T-cell (primary cell): ENCODE data around the gene GBGT1. TPM values are rescaled to one million over a fixed set of nuclear protein-coding genes. Genes with fewer than 3 reads are reported as not detected.

ENCODE experiments used
- ATAC-seq, 4 experiments: fragments of 200-7000 bp in 3 of 4; fragments of 150-1000 bp in 1 of 4; cut with Tn5 transposase; replicated peaks in 1 of 4; 1 replicate in 3 of 4; 2 replicates in 1 of 4; pipeline ENCODE4 v1.10.0; 2021; ENCODE audit warnings: moderate library complexity in 3 of 4, mild to moderate bottlenecking in 2 of 4, moderate number of reproducible peaks in 1 of 4
- CTCF ChIA-PET, 2 donors: fragments of 300-600 bp; sonication (Branson Sonifier 250); formaldehyde crosslinking; loops; one replicate each; lab custom pipeline; 2022; ENCODE audit warnings: antibody characterized with exemption in 2 of 2; lab: Charles Lee
- POLR2A ChIA-PET, 2 donors: fragments of 300-600 bp; sonication (Branson Sonifier 250); formaldehyde crosslinking; loops; one replicate each; lab custom pipeline; 2022; ENCODE audit warnings: antibody characterized with exemption in 2 of 2; lab: Charles Lee
- DNase-seq, 35 experiments: peaks; one replicate each; pipeline versions ENCODE4 v3.0.0 to v3.0.0-alpha.2; 2013 to 2023
- H3K27ac ChIP-seq: one replicate; pipeline ENCODE4 v1.5.1; 2013; ENCODE audit warnings: low read length
- H3K27me3 ChIP-seq, 2 experiments: replicated peaks in 1 of 2; 1 replicate in 1 of 2; 2 replicates in 1 of 2; pipeline versions ENCODE4 v1.6.1 to v1.7.0; 2013; ENCODE audit warnings: low read length in 1 of 2, mixed read lengths in 1 of 2; ENCODE audit not compliant: control insufficient read depth in 2 of 2, insufficient read depth in 2 of 2; ENCODE audit errors: extremely low read depth in 1 of 2
- H3K36me3 ChIP-seq, 2 donors: 1 replicate in 1 of 2; 2 replicates in 1 of 2; pipeline versions ENCODE4 v1.6.1 to v1.7.0; 2013; ENCODE audit warnings: low read length in 1 of 2; ENCODE audit not compliant: control insufficient read depth in 2 of 2, insufficient read depth in 1 of 2; ENCODE audit errors: extremely low read depth in 1 of 2
- H3K4me1 ChIP-seq, 2 experiments: 1 replicate in 1 of 2; 2 replicates in 1 of 2; pipeline versions ENCODE4 v1.6.1 to v1.7.0; 2013; ENCODE audit warnings: low read length in 2 of 2, mixed read lengths in 1 of 2; ENCODE audit not compliant: insufficient read depth in 2 of 2, control insufficient read depth in 1 of 2; ENCODE audit errors: extremely low read depth in 1 of 2
- H3K4me3 ChIP-seq, 2 donors: 1 replicate in 1 of 2; 2 replicates in 1 of 2; pipeline versions ENCODE4 v1.5.1 to v1.7.0; 2013; ENCODE audit warnings: mild to moderate bottlenecking in 2 of 2, low read length in 1 of 2, moderate library complexity in 1 of 2; ENCODE audit not compliant: control insufficient read depth in 1 of 2; ENCODE audit errors: extremely low read depth in 1 of 2
- H3K9me3 ChIP-seq: 2 replicates; pipeline ENCODE4 v1.7.0; 2013
- H3K27ac Mint-ChIP-seq, 2 donors: one replicate each; pipeline ENCODE4 v1.8.0; 2020 to 2021; ENCODE audit warnings: mild to moderate bottlenecking in 2 of 2, mixed read lengths in 2 of 2
- H3K27me3 Mint-ChIP-seq, 2 donors: one replicate each; pipeline ENCODE4 v1.8.0; 2021 to 2022; ENCODE audit warnings: mixed read lengths in 2 of 2
- H3K36me3 Mint-ChIP-seq: one replicate; pipeline ENCODE4 v1.8.0; 2021; ENCODE audit warnings: mixed read lengths
- H3K4me1 Mint-ChIP-seq, 3 donors: one replicate each; pipeline ENCODE4 v1.8.0; 2020 to 2022; ENCODE audit warnings: mixed read lengths in 3 of 3, mild to moderate bottlenecking in 1 of 3
- H3K4me3 Mint-ChIP-seq, 3 donors: one replicate each; pipeline ENCODE4 v1.8.0; 2020 to 2022; ENCODE audit warnings: mild to moderate bottlenecking in 3 of 3, mixed read lengths in 3 of 3, moderate library complexity in 3 of 3
- H3K9me3 Mint-ChIP-seq, 3 donors: one replicate each; pipeline ENCODE4 v1.8.0; 2020 to 2022; ENCODE audit warnings: mixed read lengths in 3 of 3
- WGBS: methylation state at CpG from one replicate; pipeline ENCODE4 v1.1.5; 2013; ENCODE audit warnings: missing lambda C conversion rate; ENCODE audit not compliant: insufficient coverage; 5-methylcytosine and 5-hydroxymethylcytosine counted together
- total RNA-seq, 35 experiments: library from RNA in 6 of 35; stranded (reverse) in 6 of 35; fragments of 120-200 nt in 1 of 35; gene quantifications; one replicate each; pipeline versions ENCODE4 v1.2.1 to v1.2.4 and lab custom pipeline; 2013 to 2026

GBGT1 gene
- total RNA-seq, 5 donors from 2014 or later (not counting 1 experiment from before 2014, with no cell fraction given), result 1.3 to 13.3 (median 7.9) TPM

- Histone ChIP-seq H3K4me3 (peak overlapping the region; percentile 7 to 18), H3K27me3 (no peaks in the 10 kb centered on the region), H3K27ac (peak overlapping the region; percentile 100), H3K9me3 (no peaks in the 10 kb centered on the region), H3K4me1 (peaks cover 31 to 98% of the 10 kb centered on the region in 2 experiments), H3K36me3 (peaks cover 3 to 6% of the 10 kb centered on the region in 2 donors)
- H3K9me3 Mint-ChIP-seq, result no peaks in the 10 kb centered on the region
- peak overlapping the region; percentile 64 to 83 (median 80) for H3K4me3 Mint-ChIP-seq
- no peaks in the 10 kb centered on the region for H3K27me3 Mint-ChIP-seq
- H3K27ac Mint-ChIP-seq, result peak overlapping the region; percentile 100
- POLR2A ChIA-PET, result interaction anchor here (0.7 to 3.0 kb wide), 5 partner anchors 9 to 103 kb away, joined by 3 to 17 read pairs (median 5); partner anchors contain the start of genes GTF3C5 (in 1 of the 2) and RALGDS (in 1 of the 2)
- CTCF ChIA-PET, result interaction anchor here (1.0 to 5.2 kb wide), 4 partner anchors 10 to 16 kb away, joined by 3 to 45 read pairs (median 10); no protein-coding TSS in a partner anchor
- peaks cover 4% of the 10 kb centered on the region for H3K36me3 Mint-ChIP-seq
- DNase-seq, result peak; percentile 64 to 96 (median 90)
- peaks cover 65 to 86% (median 71%) of the 10 kb centered on the region in 3 donors for H3K4me1 Mint-ChIP-seq
- ATAC-seq, result peak; percentile 87 to 89 (median 88)
- 20% methylated on average over 19 of the region's 21 CpGs for WGBS
These were observed 29.9 kb downstream of the GBGT1 start for GRCh38 chr9:133133681-133134387.

DNA sequence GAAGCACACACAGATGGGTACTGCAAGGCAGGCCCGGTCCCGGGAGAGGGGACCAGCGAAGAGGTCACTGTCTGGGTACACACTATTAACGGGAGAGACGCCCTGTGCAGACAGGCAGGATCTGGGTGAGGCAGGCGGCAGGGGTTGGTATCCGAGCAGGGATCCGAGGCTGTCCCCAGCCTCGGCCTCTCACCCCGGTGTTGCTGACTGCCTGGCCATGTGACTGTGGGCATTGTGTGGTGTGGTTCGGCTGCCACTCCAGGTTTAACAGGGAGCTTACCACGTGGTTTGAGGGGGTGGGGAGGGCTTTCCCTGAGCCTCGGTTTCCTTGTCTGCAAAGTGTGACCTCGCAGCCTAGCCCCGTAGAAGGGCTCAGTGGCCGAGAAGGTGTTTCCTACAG is 31.5 kb downstream of the GBGT1 start:
- H3K27me3 ChIP-seq, result no peaks in the 10 kb centered on the region
- Mint-ChIP-seq H3K4me1 (peaks cover 74 to 86% (median 77%) of the 10 kb centered on the region in 3 donors), H3K4me3 (peak overlapping the region in 2 of 3 donors; percentile 21 to 83), H3K27me3 (no peaks in the 10 kb centered on the region), H3K27ac (peak overlapping the region; percentile 100), H3K9me3 (no peaks in the 10 kb centered on the region), H3K36me3 (peaks cover 11% of the 10 kb centered on the region)
- 67% methylated on average over 15 of the region's 16 CpGs for WGBS
- CTCF ChIA-PET, result interaction anchor here in 1 of 2 donors (5.2 kb wide), 1 partner anchor 11 kb away, joined by 45 read pairs; no protein-coding TSS in a partner anchor
- H3K36me3 ChIP-seq, result peaks cover 3 to 12% of the 10 kb centered on the region in 2 donors
- DNase-seq (peak in 1 of 35 experiments; percentile 42), ATAC-seq (no peak)
- H3K4me1 ChIP-seq, result peaks cover 36 to 100% of the 10 kb centered on the region in 2 experiments
- POLR2A ChIA-PET, result interaction anchor here (0.5 to 3.0 kb wide), 4 partner anchors 11 to 17 kb away, joined by 3 to 17 read pairs (median 11); no protein-coding TSS in a partner anchor
- H3K4me3 ChIP-seq, result no peak overlapping the region
- H3K9me3 ChIP-seq, result no peaks in the 10 kb centered on the region
- H3K27ac ChIP-seq, result peak overlapping the region; percentile 100

- POLR2A ChIA-PET, result no interaction called here
- H3K27ac Mint-ChIP-seq, result peak overlapping the region; percentile 100
- peaks cover 12% of the 10 kb centered on the region for H3K36me3 Mint-ChIP-seq
- H3K27me3 Mint-ChIP-seq, result no peaks in the 10 kb centered on the region
- peak overlapping the region; percentile 100 for H3K27ac ChIP-seq
- H3K4me1 ChIP-seq, result peaks cover 36 to 100% of the 10 kb centered on the region in 2 experiments
- WGBS, result 74% methylated on average over 5 of the region's 5 CpGs
- no peaks in the 10 kb centered on the region for H3K9me3 ChIP-seq
- no peaks in the 10 kb centered on the region for H3K27me3 ChIP-seq
- CTCF ChIA-PET, result interaction anchor here (0.8 to 5.2 kb wide), 4 partner anchors 12 to 16 kb away, joined by 3 to 45 read pairs (median 4); no protein-coding TSS in a partner anchor
- peak overlapping the region; percentile 44 to 90 (median 83) for H3K4me3 Mint-ChIP-seq
- peaks cover under 1 to 16% of the 10 kb centered on the region in 2 donors for H3K36me3 ChIP-seq
- ATAC-seq, result no peak
- H3K4me1 Mint-ChIP-seq, result peaks cover 77 to 90% (median 82%) of the 10 kb centered on the region in 3 donors
- DNase-seq, result no peak
- no peaks in the 10 kb centered on the region for H3K9me3 Mint-ChIP-seq
- H3K4me3 ChIP-seq, result peak overlapping the region in 1 of 2 donors; percentile 67
These were observed 32.2 kb downstream of the GBGT1 start for GRCh38 chr9:133131506-133131905.

DNA sequence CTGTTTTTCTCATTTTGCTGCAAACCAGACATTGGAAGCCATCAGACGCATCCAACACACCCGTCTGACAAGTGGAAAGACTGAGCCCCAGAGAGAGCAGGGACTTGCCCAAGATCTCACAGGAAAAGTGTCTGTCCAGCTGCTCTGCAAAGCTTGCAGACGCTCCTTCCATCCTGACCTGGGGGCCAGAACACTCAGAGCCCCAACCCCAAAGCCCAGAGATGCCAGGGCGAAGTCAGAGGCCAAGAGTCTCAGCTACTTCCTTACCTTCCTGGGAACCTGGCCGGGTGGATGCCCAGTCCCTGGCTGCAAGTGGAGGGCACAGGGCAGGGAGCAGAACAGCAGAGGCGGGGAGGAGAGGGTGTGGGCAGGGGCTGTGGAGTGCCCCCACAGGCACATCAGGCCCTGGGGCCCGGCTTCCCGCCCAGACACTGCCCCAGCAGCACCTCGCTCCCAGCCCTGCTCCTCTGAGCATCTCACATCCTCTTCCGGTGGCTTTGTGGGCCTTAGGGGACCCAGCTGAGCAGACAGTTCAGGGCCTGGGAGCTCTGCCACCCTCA is 32.9 kb downstream of the GBGT1 start:
- Histone ChIP-seq H3K27ac (peak overlapping the region; percentile 100), H3K27me3 (no peaks in the 10 kb centered on the region), H3K4me1 (peaks cover 36 to 100% of the 10 kb centered on the region in 2 experiments), H3K36me3 (peaks cover 0 to 16% of the 10 kb centered on the region in 2 donors), H3K9me3 (no peaks in the 10 kb centered on the region), H3K4me3 (peak overlapping the region; percentile 36 to 67)
- CTCF ChIA-PET, result interaction anchor here (0.8 to 5.2 kb wide), 4 partner anchors 13 to 17 kb away, joined by 3 to 45 read pairs (median 4); no protein-coding TSS in a partner anchor
- Mint-ChIP-seq H3K9me3 (no peaks in the 10 kb centered on the region), H3K27ac (peak overlapping the region; percentile 96 to 100), H3K4me1 (peaks cover 76 to 92% (median 83%) of the 10 kb centered on the region in 3 donors), H3K36me3 (peaks cover 11% of the 10 kb centered on the region), H3K27me3 (no peaks in the 10 kb centered on the region), H3K4me3 (peak overlapping the region; percentile 83 to 90 (median 84))
- POLR2A ChIA-PET, result no interaction called here
- ATAC-seq (peak; percentile 28 to 60 (median 60)), DNase-seq (peak in 33 of 35 experiments; percentile 49 to 83 (median 64))
- WGBS, result 40% methylated on average over 5 of the region's 10 CpGs

DNA sequence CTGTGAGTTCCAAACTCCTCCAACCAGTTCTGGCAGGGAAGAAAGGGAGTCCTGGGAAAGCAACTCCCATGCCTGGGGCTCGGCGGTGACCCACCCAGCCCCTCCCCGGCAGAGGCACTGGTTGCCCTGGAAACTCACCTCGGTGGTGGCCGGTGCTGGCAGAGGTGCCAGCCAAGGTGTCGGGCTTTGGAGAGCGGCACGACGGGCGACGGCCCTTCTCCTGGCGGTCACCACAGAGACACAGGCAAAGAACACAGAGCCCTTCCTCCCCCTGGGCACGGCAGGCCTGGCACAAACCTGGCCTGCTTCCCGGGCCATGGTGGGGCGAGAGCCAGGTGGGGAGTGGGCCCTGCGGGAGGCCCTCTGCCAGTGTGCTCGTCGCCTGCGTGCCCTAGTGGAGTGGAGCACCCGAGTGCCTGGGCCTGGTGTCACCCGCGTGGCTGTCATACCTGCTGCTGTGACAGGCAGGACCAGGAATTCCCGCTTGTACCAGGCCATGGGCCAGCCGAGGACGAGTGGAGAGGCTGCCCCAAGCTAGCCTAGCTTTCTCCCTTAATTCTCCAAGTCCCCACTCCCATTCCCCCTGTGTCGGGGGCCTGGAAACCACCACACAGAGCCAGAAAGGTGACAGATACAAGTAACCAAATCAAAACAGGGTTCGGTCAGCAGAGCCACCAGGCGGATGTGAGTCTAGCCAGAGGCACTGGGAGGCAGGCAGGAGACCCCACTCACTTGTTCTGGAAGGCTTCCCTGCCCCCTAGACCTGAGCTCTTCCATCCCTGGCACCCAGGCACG is 34.5 kb downstream of the GBGT1 start:
- 74% methylated on average over 23 of the region's 29 CpGs for WGBS
- CTCF ChIA-PET, result interaction anchor here in 1 of 2 donors (4.4 kb wide), 1 partner anchor 14 kb away, joined by 21 read pairs; no protein-coding TSS in a partner anchor
- no peaks in the 10 kb centered on the region for H3K9me3 ChIP-seq
- peak overlapping the region in 1 of 2 donors; percentile 67 for H3K4me3 ChIP-seq
- Mint-ChIP-seq H3K27me3 (no peaks in the 10 kb centered on the region), H3K27ac (peak overlapping the region; percentile 96 to 100), H3K36me3 (peaks cover 10% of the 10 kb centered on the region), H3K4me1 (peaks cover 70 to 92% (median 82%) of the 10 kb centered on the region in 3 donors), H3K9me3 (no peaks in the 10 kb centered on the region), H3K4me3 (peak overlapping the region; percentile 83 to 90 (median 84))
- DNase-seq (peak in 3 of 35 experiments; percentile 15 to 51 (median 33)), ATAC-seq (no peak)
- H3K36me3 ChIP-seq, result peaks cover 0 to 16% of the 10 kb centered on the region in 2 donors
- no peaks in the 10 kb centered on the region for H3K27me3 ChIP-seq
- peak overlapping the region; percentile 100 for H3K27ac ChIP-seq
- H3K4me1 ChIP-seq, result peaks cover 27 to 99% of the 10 kb centered on the region in 2 experiments
- POLR2A ChIA-PET, result interaction anchor here in 1 of 2 donors (0.6 to 0.8 kb wide), 3 partner anchors 20 to 457 kb away, joined by 3 to 5 read pairs (median 5); no protein-coding TSS in a partner anchor
